DOHH2 (cell line): Measurements from ENCODE around the gene PAPPA.

Experiments
- H3F3A ChIP-seq: fragments of 200-600 bp; sonication (generic), shearing (Covaris generic); 2 replicates; pipeline ENCODE4 v1.6.0; 2016; ENCODE audit warnings: antibody characterized with exemption, mild to moderate bottlenecking; ENCODE audit not compliant: control insufficient read depth, insufficient read depth
- H3K27ac ChIP-seq: fragments of 200-600 bp; sonication (generic); 2 replicates; pipeline ENCODE4 v1.5.1; 2014; ENCODE audit warnings: low read depth, mild to moderate bottlenecking, low read length, moderate library complexity
- H3K27me3 ChIP-seq: fragments of 200-600 bp; sonication (generic); 2 replicates; pipeline ENCODE4 v1.6.1; 2014; ENCODE audit warnings: mild to moderate bottlenecking, low read length, mixed read lengths; ENCODE audit not compliant: control insufficient read depth
- H3K36me3 ChIP-seq: fragments of 200-600 bp; sonication (generic); 2 replicates; pipeline ENCODE4 v1.6.1; 2014; ENCODE audit warnings: mild to moderate bottlenecking, low read length, moderate library complexity, mixed read lengths; ENCODE audit not compliant: control insufficient read depth
- H3K4me1 ChIP-seq: fragments of 200-600 bp; sonication (generic); 2 replicates; pipeline ENCODE4 v1.6.1; 2014; ENCODE audit warnings: mild to moderate bottlenecking, low read length, mixed read lengths; ENCODE audit not compliant: control insufficient read depth
- H3K4me2 ChIP-seq: fragments of 200-600 bp; sonication (generic); 2 replicates; pipeline ENCODE4 v1.6.0; 2014; ENCODE audit warnings: mild to moderate bottlenecking, low read length, moderate library complexity
- H3K4me3 ChIP-seq: fragments of 200-600 bp; sonication (generic); 2 replicates; pipeline ENCODE4 v1.5.1; 2014; ENCODE audit warnings: mild to moderate bottlenecking, low read length, mixed read lengths
- H3K79me2 ChIP-seq: fragments of 200-600 bp; sonication (generic); 2 replicates; pipeline ENCODE4 v1.6.1; 2014; ENCODE audit warnings: mild to moderate bottlenecking, low read length, mixed read lengths; ENCODE audit not compliant: control insufficient read depth
- H3K9me2 ChIP-seq: fragments of 200-600 bp; sonication (generic); replicated peaks from 2 replicates; pipeline ENCODE4 v1.6.1; 2014; ENCODE audit warnings: mild to moderate bottlenecking, low read length, mixed read lengths; ENCODE audit not compliant: control insufficient read depth
- H3K9me3 ChIP-seq: fragments of 200-600 bp; sonication (generic); 2 replicates; pipeline ENCODE4 v1.6.1; 2014; ENCODE audit warnings: antibody characterized with exemption, low read length, mixed read lengths; ENCODE audit not compliant: control insufficient read depth, insufficient read depth
- H4K20me1 ChIP-seq: fragments of 200-600 bp; sonication (generic); 2 replicates; pipeline ENCODE4 v1.6.0; 2014; ENCODE audit warnings: low read depth, mild to moderate bottlenecking, antibody characterized with exemption, low read length, moderate library complexity; ENCODE audit not compliant: control insufficient read depth, insufficient read depth
- EZH2phosphoT487 ChIP-seq: fragments of 200-600 bp; sonication (generic); IDR thresholded peaks from 2 replicates; pipeline ENCODE4 v1.6.1; 2017; ENCODE audit warnings: borderline replicate concordance, mild to moderate bottlenecking, antibody characterized with exemption, low read length, moderate library complexity, mixed read lengths
- TF ChIP-seq, protein P1 (sequence below): fragments of 200-600 bp; sonication (generic); IDR thresholded peaks from one replicate; pipeline ENCODE4 v1.5.1; 2014; ENCODE audit warnings: antibody characterized with exemption, mild to moderate bottlenecking, low read depth, low read length; ENCODE audit not compliant: poor library complexity, severe bottlenecking

PAPPA gene

DNA sequence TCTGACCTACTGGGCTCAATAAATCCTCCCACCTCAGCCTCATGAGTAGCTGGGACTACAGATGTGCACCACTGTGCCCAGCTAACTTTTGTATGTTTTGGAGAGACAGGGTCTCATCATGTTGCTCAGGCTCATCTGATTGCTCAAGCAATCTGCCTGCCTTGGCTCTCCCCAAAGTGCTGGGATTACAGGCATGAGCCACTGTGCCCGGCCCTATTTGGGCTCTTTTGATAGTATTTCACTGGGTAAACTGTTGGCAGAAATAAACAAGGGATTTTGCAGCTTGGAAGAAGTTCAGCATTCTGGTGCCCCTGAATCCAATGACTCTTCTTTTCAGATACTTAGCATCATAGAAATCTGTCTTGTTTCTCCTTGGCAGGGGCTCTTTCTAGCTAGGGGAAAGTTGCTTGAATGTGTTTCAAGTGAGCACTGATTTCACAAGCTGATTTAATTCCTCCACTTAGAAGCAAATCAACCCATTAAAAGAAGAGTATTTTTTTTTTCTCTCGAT, 146.8 kb downstream of the PAPPA start:
- H3K4me3 ChIP-seq = no peak overlapping the region
- H3K27ac ChIP-seq = no peak overlapping the region
- no peaks in the 10 kb centered on the region for H3K27me3 ChIP-seq
- no peak overlapping the region for H3K4me2 ChIP-seq
- H3K4me1 ChIP-seq = no peaks in the 10 kb centered on the region
- no peaks in the 10 kb centered on the region for H3K9me3 ChIP-seq
- H3K36me3 ChIP-seq = no peaks in the 10 kb centered on the region
- no peaks in the 10 kb centered on the region for H3K79me2 ChIP-seq
- no peaks in the 10 kb centered on the region for H3K9me2 ChIP-seq
- no peaks in the 10 kb centered on the region for H3F3A ChIP-seq
- H4K20me1 ChIP-seq = no peaks in the 10 kb centered on the region
- TF ChIP-seq EZH2phosphoT487 = no peak
- TF ChIP-seq, protein P1, sequence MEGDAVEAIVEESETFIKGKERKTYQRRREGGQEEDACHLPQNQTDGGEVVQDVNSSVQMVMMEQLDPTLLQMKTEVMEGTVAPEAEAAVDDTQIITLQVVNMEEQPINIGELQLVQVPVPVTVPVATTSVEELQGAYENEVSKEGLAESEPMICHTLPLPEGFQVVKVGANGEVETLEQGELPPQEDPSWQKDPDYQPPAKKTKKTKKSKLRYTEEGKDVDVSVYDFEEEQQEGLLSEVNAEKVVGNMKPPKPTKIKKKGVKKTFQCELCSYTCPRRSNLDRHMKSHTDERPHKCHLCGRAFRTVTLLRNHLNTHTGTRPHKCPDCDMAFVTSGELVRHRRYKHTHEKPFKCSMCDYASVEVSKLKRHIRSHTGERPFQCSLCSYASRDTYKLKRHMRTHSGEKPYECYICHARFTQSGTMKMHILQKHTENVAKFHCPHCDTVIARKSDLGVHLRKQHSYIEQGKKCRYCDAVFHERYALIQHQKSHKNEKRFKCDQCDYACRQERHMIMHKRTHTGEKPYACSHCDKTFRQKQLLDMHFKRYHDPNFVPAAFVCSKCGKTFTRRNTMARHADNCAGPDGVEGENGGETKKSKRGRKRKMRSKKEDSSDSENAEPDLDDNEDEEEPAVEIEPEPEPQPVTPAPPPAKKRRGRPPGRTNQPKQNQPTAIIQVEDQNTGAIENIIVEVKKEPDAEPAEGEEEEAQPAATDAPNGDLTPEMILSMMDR = no peak

DNA sequence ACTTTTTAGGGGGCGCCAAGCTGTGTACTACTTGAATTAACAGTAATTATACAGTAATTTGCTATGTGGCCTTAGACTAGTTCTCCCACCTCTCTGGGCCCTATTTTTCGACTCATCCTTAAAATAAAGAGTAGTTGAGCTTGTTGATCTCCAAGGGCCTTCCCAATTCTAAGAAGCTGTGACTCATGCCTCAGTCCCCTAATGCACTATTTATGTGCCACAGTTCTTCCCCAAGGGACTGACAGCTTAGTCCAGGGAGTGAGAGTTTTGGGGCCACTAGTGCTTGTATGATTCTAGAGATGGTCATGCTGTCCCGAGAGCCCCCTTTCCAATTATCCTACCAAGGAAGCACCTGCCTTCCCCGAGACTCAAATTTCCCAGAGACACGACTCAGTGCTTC, 149.7 kb downstream of the PAPPA start:
- no peak overlapping the region for H3K4me3 ChIP-seq
- H3F3A ChIP-seq = no peaks in the 10 kb centered on the region
- no peaks in the 10 kb centered on the region for H3K27me3 ChIP-seq
- H3K4me2 ChIP-seq = no peak overlapping the region
- TF ChIP-seq EZH2phosphoT487 = no peak
- TF ChIP-seq, protein P1 = no peak
- no peaks in the 10 kb centered on the region for H3K4me1 ChIP-seq
- H3K9me2 ChIP-seq = no peaks in the 10 kb centered on the region
- no peak overlapping the region for H3K27ac ChIP-seq
- no peaks in the 10 kb centered on the region for H3K9me3 ChIP-seq
- no peaks in the 10 kb centered on the region for H4K20me1 ChIP-seq
- no peaks in the 10 kb centered on the region for H3K36me3 ChIP-seq
- no peaks in the 10 kb centered on the region for H3K79me2 ChIP-seq

DNA sequence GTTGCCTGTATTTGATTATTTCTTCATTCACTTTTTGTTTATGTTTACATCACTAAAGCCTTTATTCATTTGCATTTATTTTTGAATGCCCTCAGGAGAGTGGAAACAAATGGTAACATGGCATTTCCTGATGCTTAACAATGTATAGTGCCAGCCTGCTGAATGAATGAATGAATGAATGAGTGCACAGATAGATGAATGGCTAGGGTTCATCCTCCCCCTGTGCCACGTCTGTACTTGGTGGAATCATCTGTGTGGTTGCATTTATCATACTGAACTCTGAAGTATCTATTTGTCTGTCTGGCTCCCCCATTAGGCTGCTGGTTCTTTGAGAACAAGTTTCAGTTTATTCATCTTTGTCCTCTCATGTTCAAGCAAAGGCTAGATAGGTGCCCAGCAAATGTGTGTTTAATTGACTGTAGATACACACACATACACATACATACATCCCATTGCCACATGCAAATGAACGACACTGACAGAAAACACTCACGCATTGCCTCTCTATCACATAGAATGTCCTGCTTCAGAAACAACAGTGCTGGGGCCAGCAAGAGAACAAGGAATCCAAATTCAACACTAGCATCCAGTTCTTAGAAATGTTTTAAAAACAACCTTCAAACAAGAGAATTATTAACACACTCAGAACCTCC, 150.4 kb downstream of the PAPPA start:
- Histone ChIP-seq H3K4me2 (no peak overlapping the region), H3K36me3 (no peaks in the 10 kb centered on the region), H3K9me2 (no peaks in the 10 kb centered on the region), H3K27me3 (no peaks in the 10 kb centered on the region), H4K20me1 (no peaks in the 10 kb centered on the region), H3K4me3 (no peak overlapping the region), H3K79me2 (no peaks in the 10 kb centered on the region), H3F3A (no peaks in the 10 kb centered on the region), H3K9me3 (no peaks in the 10 kb centered on the region), H3K27ac (no peak overlapping the region), H3K4me1 (no peaks in the 10 kb centered on the region)
- no peak for TF ChIP-seq EZH2phosphoT487
- TF ChIP-seq, protein P1 = no peak
